Measurements from ENCODE around the gene C2CD2.

DNA sequence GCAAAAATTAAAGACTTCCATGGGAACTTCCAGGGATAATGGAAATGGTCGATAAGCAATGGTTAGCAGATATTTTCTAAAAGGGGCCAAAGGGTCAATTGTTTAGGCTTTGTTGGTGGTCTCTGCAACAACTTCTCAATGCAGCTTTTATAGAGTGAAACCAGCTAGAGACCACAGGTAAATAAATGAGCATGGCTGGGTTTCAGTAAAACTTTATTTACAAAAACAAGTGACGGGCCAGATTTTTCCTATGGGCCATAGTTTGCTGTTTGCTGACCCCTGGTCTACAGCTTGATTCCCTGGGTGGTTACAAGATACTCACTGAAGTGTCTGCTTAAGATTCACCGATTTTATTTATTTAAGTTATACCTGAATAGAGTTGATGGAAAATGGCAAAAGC lies 52.0 kb downstream of the C2CD2 start:
- no peak for TF ChIP-seq POLR2A (IDR thresholded peaks at IDR 0.05)
- TF ChIP-seq, protein P1, sequence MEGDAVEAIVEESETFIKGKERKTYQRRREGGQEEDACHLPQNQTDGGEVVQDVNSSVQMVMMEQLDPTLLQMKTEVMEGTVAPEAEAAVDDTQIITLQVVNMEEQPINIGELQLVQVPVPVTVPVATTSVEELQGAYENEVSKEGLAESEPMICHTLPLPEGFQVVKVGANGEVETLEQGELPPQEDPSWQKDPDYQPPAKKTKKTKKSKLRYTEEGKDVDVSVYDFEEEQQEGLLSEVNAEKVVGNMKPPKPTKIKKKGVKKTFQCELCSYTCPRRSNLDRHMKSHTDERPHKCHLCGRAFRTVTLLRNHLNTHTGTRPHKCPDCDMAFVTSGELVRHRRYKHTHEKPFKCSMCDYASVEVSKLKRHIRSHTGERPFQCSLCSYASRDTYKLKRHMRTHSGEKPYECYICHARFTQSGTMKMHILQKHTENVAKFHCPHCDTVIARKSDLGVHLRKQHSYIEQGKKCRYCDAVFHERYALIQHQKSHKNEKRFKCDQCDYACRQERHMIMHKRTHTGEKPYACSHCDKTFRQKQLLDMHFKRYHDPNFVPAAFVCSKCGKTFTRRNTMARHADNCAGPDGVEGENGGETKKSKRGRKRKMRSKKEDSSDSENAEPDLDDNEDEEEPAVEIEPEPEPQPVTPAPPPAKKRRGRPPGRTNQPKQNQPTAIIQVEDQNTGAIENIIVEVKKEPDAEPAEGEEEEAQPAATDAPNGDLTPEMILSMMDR (IDR thresholded peaks at IDR 0.05) = no peak

Measured in uterus (tissue), 2 donors.